Activated B cell treated with CpG ODN at 0.5 μM for 24 hours (primary cell): ENCODE measurements around the gene DCPS. TPM values are rescaled to one million over a fixed set of nuclear protein-coding genes. Genes with fewer than 3 reads are reported as not detected.

Experiments used
- ATAC-seq: fragments of 200-7000 bp; cut with Tn5 transposase; one replicate; pipeline ENCODE4 v1.10.0; 2021; ENCODE audit warnings: low read depth, mild to moderate bottlenecking, moderate library complexity
- CTCF ChIA-PET: fragments of 350-600 bp; sonication (Branson Sonifier 250); formaldehyde crosslinking; loops from one replicate; lab custom pipeline; 2021; ENCODE audit warnings: antibody characterized with exemption; lab: Charles Lee
- POLR2A ChIA-PET: fragments of 350-600 bp; sonication (Branson Sonifier 250); formaldehyde crosslinking; loops from one replicate; lab custom pipeline; 2021; ENCODE audit warnings: antibody characterized with exemption; lab: Charles Lee
- DNase-seq: peaks from one replicate; pipeline ENCODE4 v3.0.0; 2022
- H3K27ac Mint-ChIP-seq: one replicate; pipeline ENCODE4 v1.8.0; 2020; ENCODE audit warnings: mixed read lengths
- H3K27me3 Mint-ChIP-seq: one replicate; pipeline ENCODE4 v1.8.0; 2021; ENCODE audit warnings: mixed read lengths
- H3K36me3 Mint-ChIP-seq: one replicate; pipeline ENCODE4 v1.8.0; 2021; ENCODE audit warnings: low read depth, mixed read lengths
- H3K4me1 Mint-ChIP-seq: one replicate; pipeline ENCODE4 v1.8.0; 2021; ENCODE audit warnings: mixed read lengths
- H3K4me3 Mint-ChIP-seq: one replicate; pipeline ENCODE4 v1.8.0; 2020; ENCODE audit warnings: mild to moderate bottlenecking, mixed read lengths
- H3K9me3 Mint-ChIP-seq: one replicate; pipeline ENCODE4 v1.8.0; 2020; ENCODE audit warnings: mixed read lengths
- CTCF ChIP-seq: fragments of 200-600 bp; IDR thresholded peaks from one replicate; pipeline ENCODE4 v1.8.0; 2022; ENCODE audit warnings: antibody characterized with exemption, mild to moderate bottlenecking
- intact Hi-C: fragments of 100-400 bp; cut with micrococcal nuclease; formaldehyde crosslinking; loops from one replicate; pipeline ENCODE4 v1.15.1; 2024
- total RNA-seq: library from RNA; stranded (reverse); gene quantifications from 2 replicates; pipeline ENCODE4 v1.2.3, GENCODE V29; 2022

DCPS gene
- total RNA-seq, 1 donor from 2014 or later = 37.6 TPM

- POLR2A ChIA-PET = interaction anchor here (1.2 kb wide), 1 partner anchor 60 kb away, joined by 3 read pairs; the partner anchor contains the start of gene FOXRED1
- no peak for TF ChIP-seq CTCF
- intact Hi-C loops = no loop called here
- Mint-ChIP-seq H3K4me3 (no peak overlapping the region), H3K27me3 (no peaks in the 10 kb centered on the region), H3K27ac (no peak overlapping the region), H3K9me3 (no peaks in the 10 kb centered on the region), H3K36me3 (peaks cover 67% of the 10 kb centered on the region), H3K4me1 (no peaks in the 10 kb centered on the region)
- CTCF ChIA-PET = interaction anchor here (1.6 kb wide), 1 partner anchor 19 kb away, joined by 4 read pairs; no protein-coding TSS in a partner anchor
- ATAC-seq = no peak
- no peak for DNase-seq
These were observed 25.9 kb downstream of the DCPS start for GRCh38 chr11:126329644-126330211.

- CTCF ChIA-PET = no interaction called here
- intact Hi-C loops = no loop called here
- no peaks in the 10 kb centered on the region for H3K27me3 Mint-ChIP-seq
- peaks cover 75% of the 10 kb centered on the region for H3K36me3 Mint-ChIP-seq
- POLR2A ChIA-PET = no interaction called here
- DNase-seq (no peak), ATAC-seq (no peak)
- peaks cover 2% of the 10 kb centered on the region for H3K4me1 Mint-ChIP-seq
- no peak overlapping the region for H3K27ac Mint-ChIP-seq
- TF ChIP-seq CTCF = no peak
- H3K4me3 Mint-ChIP-seq = no peak overlapping the region
- no peaks in the 10 kb centered on the region for H3K9me3 Mint-ChIP-seq
These were observed 27.4 kb downstream of the DCPS start for GRCh38 chr11:126331286-126331685.

- no peak overlapping the region for H3K27ac Mint-ChIP-seq
- H3K9me3 Mint-ChIP-seq = no peaks in the 10 kb centered on the region
- POLR2A ChIA-PET = no interaction called here
- ATAC-seq (no peak), DNase-seq (no peak)
- intact Hi-C loops = no loop called here
- H3K4me3 Mint-ChIP-seq = no peak overlapping the region
- no peaks in the 10 kb centered on the region for H3K27me3 Mint-ChIP-seq
- CTCF ChIA-PET = no interaction called here
- H3K4me1 Mint-ChIP-seq = peaks cover 3% of the 10 kb centered on the region
- no peak for TF ChIP-seq CTCF
- H3K36me3 Mint-ChIP-seq = peaks cover 77% of the 10 kb centered on the region
These were observed 28.4 kb downstream of the DCPS start for GRCh38 chr11:126332221-126332711.

GRCh38 chr11:126333142-126333541 lies 29.3 kb downstream of the DCPS start:
- peaks cover 75% of the 10 kb centered on the region for H3K36me3 Mint-ChIP-seq
- no peaks in the 10 kb centered on the region for H3K9me3 Mint-ChIP-seq
- no peak for DNase-seq
- no peaks in the 10 kb centered on the region for H3K27me3 Mint-ChIP-seq
- CTCF ChIA-PET = no interaction called here
- H3K4me3 Mint-ChIP-seq = no peak overlapping the region
- POLR2A ChIA-PET = no interaction called here
- intact Hi-C loops = no loop called here
- H3K27ac Mint-ChIP-seq = no peak overlapping the region
- ATAC-seq = no peak
- no peak for TF ChIP-seq CTCF
- H3K4me1 Mint-ChIP-seq = peaks cover 3% of the 10 kb centered on the region

GRCh38 chr11:126334659-126335462 lies 31.0 kb downstream of the DCPS start:
- Mint-ChIP-seq H3K27ac (no peak overlapping the region), H3K9me3 (no peaks in the 10 kb centered on the region), H3K4me3 (no peak overlapping the region), H3K4me1 (peaks cover 5% of the 10 kb centered on the region), H3K36me3 (peaks cover 77% of the 10 kb centered on the region), H3K27me3 (no peaks in the 10 kb centered on the region)
- ATAC-seq = no peak
- intact Hi-C loops = no loop called here
- no peak for DNase-seq
- no peak for TF ChIP-seq CTCF
- CTCF ChIA-PET = no interaction called here
- POLR2A ChIA-PET = no interaction called here
